GM12892 (cell line): ENCODE measurements around the gene CD44.

Experiments used
- POLR2A ChIP-seq: IDR thresholded peaks from 2 replicates; pipeline ENCODE4 v1.6.1; 2011; ENCODE audit warnings: low read depth, low read length, control low read depth
- POLR2AphosphoS5 ChIP-seq: IDR thresholded peaks from 2 replicates; pipeline ENCODE4 v1.6.1; 2011; ENCODE audit warnings: low read depth, low read length, control low read depth
- TAF1 ChIP-seq: IDR thresholded peaks from 2 replicates; pipeline ENCODE4 v1.6.1; 2011; ENCODE audit warnings: low read depth, mild to moderate bottlenecking, control low read depth, low read length, borderline replicate concordance

DNA sequence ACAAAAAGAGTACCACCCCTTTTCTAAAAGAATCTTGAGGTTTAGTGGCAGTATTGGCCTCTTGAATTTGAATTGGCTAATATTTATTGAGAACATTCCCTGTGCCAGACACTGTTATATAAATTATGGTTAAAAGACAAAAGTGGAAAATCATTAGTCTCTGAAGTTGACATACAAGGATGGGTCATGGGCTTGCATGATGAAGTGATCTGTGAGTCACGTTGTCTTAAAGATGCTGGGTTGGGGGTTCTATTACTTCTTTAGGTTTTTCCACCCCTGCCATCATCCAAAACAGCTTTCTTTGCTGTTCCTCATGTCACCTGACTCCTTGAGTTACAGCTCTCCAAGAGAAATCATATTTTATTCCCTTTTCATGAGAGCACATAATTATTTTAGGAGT is 85.0 kb downstream of the CD44 start:
- TF ChIP-seq POLR2A (no peak), POLR2AphosphoS5 (no peak), TAF1 (no peak)
